ENCODE measurements around the gene LRP1B. TPM values are rescaled to one million over a fixed set of nuclear protein-coding genes. Genes with fewer than 3 reads are reported as not detected.
A peak's percentile ranks its signal among the peaks of the same experiment; 100 is the strongest.

Gene LRP1B
- polyA plus RNA-seq, 3 donors: 0.77 to 1.1 (median 1.1) TPM

GRCh38 chr2:141455877-141456276 lies 674.9 kb downstream of the LRP1B start:
- no peak for DNase-seq (ENCODE audit: extremely low read depth in 1 of 11, low read depth in 9 of 11, low spot score in 4 of 11)

GRCh38 chr2:141455211-141455826 lies 675.5 kb downstream of the LRP1B start:
- DNase-seq (ENCODE audit: extremely low read depth in 1 of 11, low read depth in 9 of 11, low spot score in 4 of 11): peak in 5 of 11 donors; percentile 9 to 41 (median 16)

- DNase-seq (ENCODE audit: extremely low read depth in 1 of 11, low read depth in 9 of 11, low spot score in 4 of 11): no peak
Observed at GRCh38 chr2:141440072-141440635, 690.7 kb downstream of the LRP1B start.

- no peak for DNase-seq (ENCODE audit: extremely low read depth in 1 of 11, low read depth in 9 of 11, low spot score in 4 of 11)
Observed at GRCh38 chr2:141439524-141439923, 691.3 kb downstream of the LRP1B start.

GRCh38 chr2:141438536-141438935 lies 692.3 kb downstream of the LRP1B start:
- DNase-seq (ENCODE audit: extremely low read depth in 1 of 11, low read depth in 9 of 11, low spot score in 4 of 11): no peak

GRCh38 chr2:141437521-141437920 lies 693.3 kb downstream of the LRP1B start:
- DNase-seq (ENCODE audit: extremely low read depth in 1 of 11, low read depth in 9 of 11, low spot score in 4 of 11): no peak

- no peak for DNase-seq (ENCODE audit: extremely low read depth in 1 of 11, low read depth in 9 of 11, low spot score in 4 of 11)
Observed at GRCh38 chr2:141423124-141423523, 707.7 kb downstream of the LRP1B start.

- no peak for DNase-seq (ENCODE audit: extremely low read depth in 1 of 11, low read depth in 9 of 11, low spot score in 4 of 11)
Observed at GRCh38 chr2:141417246-141417797, 713.5 kb downstream of the LRP1B start.

GRCh38 chr2:141411419-141411818 lies 719.4 kb downstream of the LRP1B start:
- DNase-seq (ENCODE audit: extremely low read depth in 1 of 11, low read depth in 9 of 11, low spot score in 4 of 11): no peak

GRCh38 chr2:141399270-141399669 lies 731.5 kb downstream of the LRP1B start:
- no peak for DNase-seq (ENCODE audit: extremely low read depth in 1 of 11, low read depth in 9 of 11, low spot score in 4 of 11)

GRCh38 chr2:141393214-141393545 lies 737.6 kb downstream of the LRP1B start:
- DNase-seq (ENCODE audit: extremely low read depth in 1 of 11, low read depth in 9 of 11, low spot score in 4 of 11): no peak

- DNase-seq (ENCODE audit: extremely low read depth in 1 of 11, low read depth in 9 of 11, low spot score in 4 of 11): peak in 1 of 11 donors; percentile 9
Observed at GRCh38 chr2:141392517-141393213, 738.2 kb downstream of the LRP1B start.

GRCh38 chr2:141386168-141386567 lies 744.6 kb downstream of the LRP1B start:
- no peak for DNase-seq (ENCODE audit: extremely low read depth in 1 of 11, low read depth in 9 of 11, low spot score in 4 of 11)

GRCh38 chr2:141384676-141385075 lies 746.1 kb downstream of the LRP1B start:
- DNase-seq (ENCODE audit: extremely low read depth in 1 of 11, low read depth in 9 of 11, low spot score in 4 of 11): no peak

GRCh38 chr2:141381946-141382345 lies 748.9 kb downstream of the LRP1B start:
- DNase-seq (ENCODE audit: extremely low read depth in 1 of 11, low read depth in 9 of 11, low spot score in 4 of 11): no peak

- no peak for DNase-seq (ENCODE audit: extremely low read depth in 1 of 11, low read depth in 9 of 11, low spot score in 4 of 11)
Observed at GRCh38 chr2:141380008-141380979, 750.5 kb downstream of the LRP1B start.

GRCh38 chr2:141364821-141365220 lies 766.0 kb downstream of the LRP1B start:
- DNase-seq (ENCODE audit: extremely low read depth in 1 of 11, low read depth in 9 of 11, low spot score in 4 of 11): no peak

- no peak for DNase-seq (ENCODE audit: extremely low read depth in 1 of 11, low read depth in 9 of 11, low spot score in 4 of 11)
Observed at GRCh38 chr2:141362311-141362710, 768.5 kb downstream of the LRP1B start.

- DNase-seq (ENCODE audit: extremely low read depth in 1 of 11, low read depth in 9 of 11, low spot score in 4 of 11): no peak
Observed at GRCh38 chr2:141348481-141348880, 782.3 kb downstream of the LRP1B start.
